GM23338 (cell line): ENCODE results near the gene ATP10B. TPM values are rescaled to one million over a fixed set of nuclear protein-coding genes. Genes with fewer than 3 reads are reported as not detected.

ENCODE experiments used
- ATAC-seq: fragments of 200-7000 bp; cut with Tn5 transposase; 3 replicates; pipeline ENCODE4 v1.9.1; 2020
- DNase-seq: peaks from one replicate; pipeline ENCODE4 v3.0.0-alpha.2; 2015; ENCODE audit warnings: low spot score
- H2AFZ ChIP-seq: fragments of 200-600 bp; sonication (generic); 2 replicates; pipeline ENCODE4 v1.8.0; 2016; ENCODE audit warnings: antibody characterized with exemption, mild to moderate bottlenecking, moderate library complexity
- H3F3A ChIP-seq: fragments of 200-600 bp; sonication (generic); replicated peaks from 2 replicates; pipeline ENCODE4 v1.8.0; 2017; ENCODE audit warnings: antibody characterized with exemption, mixed run types, low read depth
- H3K27ac ChIP-seq: fragments of 200-600 bp; sonication (generic); 2 replicates; pipeline ENCODE4 v1.6.1; 2016; ENCODE audit warnings: low read depth
- H3K27me3 ChIP-seq: fragments of 200-600 bp; sonication (generic); 2 replicates; pipeline ENCODE4 v1.8.0; 2016; ENCODE audit warnings: mild to moderate bottlenecking, mixed run types, moderate library complexity; ENCODE audit not compliant: insufficient read depth
- H3K36me3 ChIP-seq: fragments of 200-600 bp; sonication (generic); 2 replicates; pipeline ENCODE4 v1.8.0; 2016; ENCODE audit warnings: mild to moderate bottlenecking; ENCODE audit not compliant: insufficient read depth
- H3K4me1 ChIP-seq: fragments of 200-600 bp; sonication (generic); 2 replicates; pipeline ENCODE4 v1.8.0; 2016; ENCODE audit warnings: mild to moderate bottlenecking, moderate library complexity; ENCODE audit not compliant: insufficient read depth
- H3K4me2 ChIP-seq: fragments of 200-600 bp; sonication (generic); 2 replicates; pipeline ENCODE4 v1.7.1; 2017; ENCODE audit warnings: mixed run types
- H3K4me3 ChIP-seq: fragments of 200-600 bp; sonication (generic); 2 replicates; pipeline ENCODE4 v1.6.1; 2016; ENCODE audit warnings: mixed run types
- H3K79me2 ChIP-seq: fragments of 200-600 bp; sonication (generic); replicated peaks from 2 replicates; pipeline ENCODE4 v1.8.0; 2017; ENCODE audit warnings: mild to moderate bottlenecking; ENCODE audit not compliant: insufficient read depth
- H3K9me2 ChIP-seq: fragments of 200-600 bp; sonication (generic); 2 replicates; pipeline ENCODE4 v1.8.0; 2017; ENCODE audit not compliant: insufficient read depth
- H4K20me1 ChIP-seq: fragments of 200-600 bp; sonication (generic); replicated peaks from 2 replicates; pipeline ENCODE4 v1.8.0; 2017; ENCODE audit warnings: mild to moderate bottlenecking; ENCODE audit not compliant: insufficient read depth
- H3K27ac Mint-ChIP-seq: 2 replicates; pipeline ENCODE4 v1.8.0; 2020; ENCODE audit warnings: inconsistent platforms, mild to moderate bottlenecking, moderate library complexity, mixed read lengths
- H3K27me3 Mint-ChIP-seq: 3 replicates; pipeline ENCODE4 v1.8.0; 2022; ENCODE audit warnings: low read depth, mild to moderate bottlenecking, moderate library complexity, mixed read lengths, inconsistent platforms; ENCODE audit not compliant: insufficient read depth, poor library complexity
- H3K36me3 Mint-ChIP-seq: 3 replicates; pipeline ENCODE4 v1.8.0; 2021; ENCODE audit warnings: low read depth, mild to moderate bottlenecking, inconsistent platforms, moderate library complexity, mixed read lengths
- H3K4me1 Mint-ChIP-seq: 3 replicates; pipeline ENCODE4 v1.8.0; 2020; ENCODE audit warnings: mild to moderate bottlenecking, inconsistent platforms, mixed read lengths
- H3K4me3 Mint-ChIP-seq: 3 replicates; pipeline ENCODE4 v1.8.0; 2021; ENCODE audit warnings: moderate library complexity, mild to moderate bottlenecking, inconsistent platforms, mixed read lengths
- H3K9me3 Mint-ChIP-seq: 3 replicates; pipeline ENCODE4 v1.8.0; 2020; ENCODE audit warnings: moderate library complexity, mild to moderate bottlenecking, inconsistent platforms, mixed read lengths
- CREB1 ChIP-seq: fragments of 250-450 bp; sonication (Bioruptor Pico); IDR thresholded peaks from 2 replicates; pipeline ENCODE4 v1.5.0; 2020; ENCODE audit warnings: low read depth, mild to moderate bottlenecking, moderate library complexity
- CTCF ChIP-seq, 2 experiments: fragments of 200-600 bp in 1 of 2; sonication (generic) in 1 of 2; conservative IDR thresholded peaks; 2 replicates each; pipeline versions ENCODE4 v1.5.1 to v1.6.1; 2016 to 2017; ENCODE audit warnings: antibody characterized with exemption in 2 of 2, low read depth in 2 of 2, mild to moderate bottlenecking in 2 of 2, moderate library complexity in 1 of 2
- ETS1 ChIP-seq: IDR thresholded peaks from 2 replicates; pipeline ENCODE4 v1.6.1; 2016; ENCODE audit warnings: antibody characterized with exemption
- EZH2 ChIP-seq: fragments of 200-600 bp; sonication (generic); IDR thresholded peaks from one replicate; pipeline ENCODE4 v1.8.0; 2017; ENCODE audit warnings: antibody characterized with exemption, mild to moderate bottlenecking, low read depth; ENCODE audit not compliant: unreplicated experiment
- EZH2phosphoT487 ChIP-seq: fragments of 200-600 bp; sonication (generic); IDR thresholded peaks from one replicate; pipeline ENCODE4 v1.8.1; 2018; ENCODE audit warnings: antibody characterized with exemption; ENCODE audit not compliant: unreplicated experiment
- POLR2AphosphoS5 ChIP-seq: IDR thresholded peaks from 2 replicates; pipeline ENCODE4 v1.6.1; 2016; ENCODE audit warnings: antibody characterized with exemption, low read depth
- REST ChIP-seq: IDR thresholded peaks from one replicate; pipeline ENCODE4 v1.6.1; 2018; ENCODE audit warnings: antibody characterized with exemption; ENCODE audit not compliant: unreplicated experiment
- STAT1 ChIP-seq: IDR thresholded peaks from one replicate; pipeline ENCODE4 v1.6.1; 2016; ENCODE audit warnings: antibody characterized with exemption; ENCODE audit not compliant: unreplicated experiment
- ZNF114 ChIP-seq: fragments of 250-450 bp; sonication (Bioruptor Pico); IDR thresholded peaks from 2 replicates; pipeline ENCODE4 v1.5.0; 2020; ENCODE audit warnings: mild to moderate bottlenecking, moderate library complexity
- ZNF331 ChIP-seq: fragments of 250-450 bp; sonication (Bioruptor Pico); IDR thresholded peaks from 2 replicates; pipeline ENCODE4 v1.5.0; 2020; ENCODE audit warnings: low read depth, mild to moderate bottlenecking, moderate library complexity
- polyA plus RNA-seq: library from polyadenylated mRNA; unstranded; fragments of >200 nt; fragmentation: Nextera tagmentation; extraction: Ambion mirVana; gene quantifications from 2 replicates; pipeline ENCODE4 v1.2.1, GENCODE V29; 2016
- total RNA-seq: library from RNA; depleted of rRNA; stranded (reverse); fragments of >200 nt; shearing (Covaris generic); gene quantifications from 2 replicates; pipeline ENCODE4 v1.2.3, GENCODE V29; 2014

ATP10B gene
- total and polyA plus RNA-seq, 2 experiments from 2014 or later = 0.11 to 0.14 TPM

DNA sequence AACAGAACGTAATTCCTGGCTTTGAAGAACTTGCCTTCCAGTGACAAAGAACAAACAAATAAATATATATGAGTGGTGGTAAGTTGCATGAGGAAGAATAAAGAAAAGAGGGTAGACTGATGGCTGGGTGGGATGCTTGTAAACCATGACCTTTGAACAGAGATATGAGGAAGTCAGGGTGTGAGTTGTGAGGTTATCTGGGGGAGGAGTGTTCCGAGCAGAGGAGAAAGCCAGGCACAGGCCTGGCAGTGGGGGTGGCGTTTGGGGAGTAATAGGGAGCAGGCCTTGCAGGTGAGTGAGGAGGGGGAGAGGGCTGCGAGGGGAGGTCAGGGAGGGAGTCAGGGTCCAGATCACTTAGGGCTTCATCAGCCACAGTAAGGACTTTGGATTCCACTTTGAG is 217.0 kb downstream of the ATP10B start (continued):
- no peak for TF ChIP-seq REST
- TF ChIP-seq CTCF (conservative IDR thresholded peaks at IDR 0.05; ENCODE audit: low read depth in 2 of 2) = no peak
- no peak for TF ChIP-seq EZH2
- TF ChIP-seq ZNF331 (CRISPR knock-in tag) = no peak
- no peak for TF ChIP-seq CREB1 (CRISPR knock-in tag)
- no peak for TF ChIP-seq POLR2AphosphoS5
- no peak for TF ChIP-seq ETS1

DNA sequence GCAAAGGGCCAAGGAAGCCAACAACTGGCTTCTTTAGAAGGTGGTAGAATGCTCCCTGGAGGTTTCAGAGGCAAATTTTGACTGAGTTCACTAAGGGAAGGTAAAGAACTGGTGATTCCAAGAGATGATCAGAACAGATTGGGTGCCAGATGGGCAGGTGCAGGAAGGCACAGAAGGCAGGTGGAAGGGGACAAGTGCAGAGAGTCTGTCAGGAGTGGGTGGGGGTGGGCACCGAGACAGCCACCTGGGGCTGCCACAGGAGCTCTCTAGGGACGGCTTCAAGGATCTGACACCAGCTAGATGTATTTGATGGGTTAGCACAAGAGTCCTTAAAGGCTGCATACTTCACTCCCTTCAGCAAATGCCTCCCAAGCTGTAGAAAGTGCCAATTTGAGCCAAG is 223.0 kb downstream of the ATP10B start:
- Histone ChIP-seq H3K79me2 (no peaks in the 10 kb centered on the region), H3K4me3 (no peak overlapping the region), H3K27ac (no peak overlapping the region), H3K9me2 (peaks cover 4% of the 10 kb centered on the region; the same call in 1 of the 2 replicates), H3K36me3 (no peaks in the 10 kb centered on the region), H3K4me1 (0 out of 2 replicates have a peak, but pooled peaks cover 7% of the 10 kb centered on the region), H3K4me2 (no peak overlapping the region), H3K27me3 (no peaks in the 10 kb centered on the region), H2AFZ (no peak overlapping the region), H3F3A (no peaks in the 10 kb centered on the region), H4K20me1 (no peaks in the 10 kb centered on the region)
- ATAC-seq (no peak), DNase-seq (no peak)
- no peaks in the 10 kb centered on the region for H3K9me3 Mint-ChIP-seq
- H3K27ac Mint-ChIP-seq = no peak overlapping the region
- no peaks in the 10 kb centered on the region for H3K27me3 Mint-ChIP-seq
- H3K4me1 Mint-ChIP-seq = peaks cover 13% of the 10 kb centered on the region; the same call in 2 of the 3 replicates
- no peaks in the 10 kb centered on the region for H3K36me3 Mint-ChIP-seq
- H3K4me3 Mint-ChIP-seq = no peak overlapping the region
- TF ChIP-seq POLR2AphosphoS5 = no peak
- TF ChIP-seq CREB1 (CRISPR knock-in tag) = no peak
- no peak for TF ChIP-seq ETS1
- TF ChIP-seq EZH2phosphoT487 = no peak
- TF ChIP-seq EZH2 = no peak
- no peak for TF ChIP-seq ZNF331 (CRISPR knock-in tag)
- TF ChIP-seq ZNF114 (CRISPR knock-in tag) = no peak
- TF ChIP-seq STAT1 = no peak
- no peak for TF ChIP-seq REST
